ENCODE measurements around the gene HOXA7.

HOXA7 gene

DNA sequence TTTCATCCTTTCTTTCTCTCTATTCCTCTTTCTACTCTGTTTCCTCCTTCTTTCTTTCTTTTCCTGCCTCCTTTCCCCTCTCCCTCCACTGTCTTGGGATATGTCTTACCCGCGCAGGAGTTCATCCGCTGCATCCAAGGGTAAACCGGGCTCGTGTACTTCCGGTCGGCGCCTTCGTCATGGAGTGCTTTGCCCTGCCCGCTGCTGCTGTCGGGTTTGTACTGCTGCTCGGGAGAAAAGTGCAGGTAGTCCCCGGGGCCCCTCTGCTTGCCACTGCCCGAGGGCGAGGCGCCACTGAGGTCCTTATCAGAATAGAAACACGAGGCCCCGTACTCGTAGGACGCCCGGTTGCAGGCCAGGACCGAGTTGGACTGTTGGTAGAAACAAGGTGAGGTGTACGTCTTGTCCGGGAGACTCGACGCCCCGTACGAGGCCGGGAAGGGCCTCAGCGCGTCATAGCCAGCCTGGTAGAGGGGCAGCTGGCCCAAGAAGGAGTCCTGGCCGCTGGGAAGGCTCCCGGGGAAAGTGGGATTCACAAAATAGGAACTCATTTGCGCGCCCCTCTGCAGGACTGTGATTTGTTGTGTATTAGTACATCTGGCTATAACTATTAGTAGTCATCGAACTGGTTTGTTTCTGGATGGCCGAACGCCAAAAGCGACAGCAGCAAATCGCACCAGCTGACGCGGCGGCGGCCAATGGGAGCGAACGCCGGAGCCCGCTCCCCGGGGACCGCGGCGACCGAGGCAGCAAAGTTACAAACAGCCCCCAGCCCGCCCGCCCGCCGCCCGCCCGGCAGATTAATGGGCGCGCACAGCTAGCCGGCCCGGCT, 9.1 kb downstream of the HOXA7 start, which contains the start of gene HOXA6:
HOXA6 (minus strand) TSS at position 576 of the 832 bp plus-strand sequence; CDS start at position 551, 25 bp downstream.
- no peak for DNase-seq (ENCODE audit: low spot score)

- DNase-seq (ENCODE audit: low spot score): no peak
Observed at GRCh38 chr7:27146491-27147198, 9.8 kb downstream of the HOXA7 start.

DNA sequence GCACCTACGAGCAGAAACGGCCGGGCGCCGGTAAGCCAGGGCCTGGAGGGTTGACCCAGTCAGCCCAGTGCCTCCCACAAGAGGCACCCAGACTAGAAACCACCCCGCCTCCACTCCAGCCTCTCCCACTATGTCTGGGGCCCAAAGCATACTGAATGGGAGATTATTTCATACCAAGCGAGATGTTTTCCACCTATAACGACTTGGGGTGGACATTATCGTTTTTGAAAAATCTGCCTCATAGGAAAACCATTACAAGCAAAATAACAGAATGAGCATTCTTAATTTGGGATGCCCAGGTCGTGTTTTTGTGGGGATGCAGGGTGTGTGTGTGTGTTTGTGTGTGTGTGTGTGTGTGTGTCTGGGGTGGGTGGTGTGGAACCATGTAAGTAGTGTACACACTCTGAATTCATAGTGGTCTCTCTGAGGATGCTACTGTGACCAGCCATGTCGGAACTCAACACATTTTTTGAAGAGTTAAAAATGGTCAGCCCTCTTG, 10.5 kb downstream of the HOXA7 start:
- DNase-seq (ENCODE audit: low spot score): no peak

DNA sequence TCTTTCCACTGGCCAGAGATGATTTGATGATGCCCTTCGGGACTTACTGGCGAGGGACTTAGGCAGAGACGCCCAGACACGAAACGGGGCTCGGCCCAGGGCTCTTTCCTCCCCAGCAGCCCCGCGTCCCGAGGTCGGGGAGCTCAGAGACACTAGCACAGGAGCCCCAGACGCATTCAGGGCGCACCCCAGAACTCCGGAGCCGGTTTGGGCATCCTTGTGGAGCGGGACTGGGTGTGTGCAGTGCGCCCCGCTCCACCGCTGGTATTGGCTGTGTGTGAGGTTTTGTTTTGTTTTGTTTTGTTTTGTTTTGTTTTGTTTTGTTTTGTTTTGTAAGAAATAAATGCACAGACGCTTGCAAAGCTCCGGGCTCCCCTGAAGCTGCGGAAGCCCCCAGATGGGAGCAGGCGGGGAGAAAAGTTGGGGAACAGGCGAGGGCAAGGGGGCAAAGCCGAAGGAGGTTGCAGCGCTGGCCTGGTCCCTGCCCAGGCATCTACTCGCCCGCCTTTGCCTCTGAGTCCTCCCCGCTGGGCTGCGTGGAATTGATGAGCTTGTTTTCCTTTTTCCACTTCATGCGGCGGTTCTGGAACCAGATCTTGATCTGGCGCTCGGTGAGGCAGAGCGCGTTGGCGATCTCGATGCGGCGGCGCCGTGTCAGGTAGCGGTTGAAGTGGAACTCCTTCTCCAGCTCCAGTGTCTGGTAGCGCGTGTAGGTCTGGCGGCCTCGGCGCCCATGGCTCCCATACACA, 11.1 kb downstream of the HOXA7 start:
- DNase-seq (ENCODE audit: low spot score): no peak

DNA sequence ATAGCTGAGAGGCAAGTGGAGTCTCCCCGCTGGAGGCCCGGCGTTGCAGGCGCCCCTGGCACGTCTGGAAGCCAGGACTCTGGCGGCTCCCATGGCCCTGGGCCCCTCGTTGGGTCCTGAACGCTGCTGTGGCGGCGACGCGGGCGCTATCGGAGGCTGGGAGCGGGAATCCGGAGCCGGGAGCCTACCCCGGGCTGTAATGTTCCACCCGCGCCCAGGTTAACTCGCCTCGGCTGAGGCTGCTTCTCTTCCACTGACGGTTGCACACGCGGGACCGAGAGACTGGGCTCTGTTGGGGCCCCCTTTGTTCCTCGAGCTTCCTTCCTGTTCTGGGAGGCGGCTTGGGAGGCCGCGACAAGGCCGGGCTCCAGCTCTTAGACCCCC, 11.7 kb downstream of the HOXA7 start:
- no peak for DNase-seq (ENCODE audit: low spot score)

GRCh38 chr7:27143950-27144780, 12.3 kb downstream of the HOXA7 start:
- no peak for DNase-seq (ENCODE audit: low spot score)

DNA sequence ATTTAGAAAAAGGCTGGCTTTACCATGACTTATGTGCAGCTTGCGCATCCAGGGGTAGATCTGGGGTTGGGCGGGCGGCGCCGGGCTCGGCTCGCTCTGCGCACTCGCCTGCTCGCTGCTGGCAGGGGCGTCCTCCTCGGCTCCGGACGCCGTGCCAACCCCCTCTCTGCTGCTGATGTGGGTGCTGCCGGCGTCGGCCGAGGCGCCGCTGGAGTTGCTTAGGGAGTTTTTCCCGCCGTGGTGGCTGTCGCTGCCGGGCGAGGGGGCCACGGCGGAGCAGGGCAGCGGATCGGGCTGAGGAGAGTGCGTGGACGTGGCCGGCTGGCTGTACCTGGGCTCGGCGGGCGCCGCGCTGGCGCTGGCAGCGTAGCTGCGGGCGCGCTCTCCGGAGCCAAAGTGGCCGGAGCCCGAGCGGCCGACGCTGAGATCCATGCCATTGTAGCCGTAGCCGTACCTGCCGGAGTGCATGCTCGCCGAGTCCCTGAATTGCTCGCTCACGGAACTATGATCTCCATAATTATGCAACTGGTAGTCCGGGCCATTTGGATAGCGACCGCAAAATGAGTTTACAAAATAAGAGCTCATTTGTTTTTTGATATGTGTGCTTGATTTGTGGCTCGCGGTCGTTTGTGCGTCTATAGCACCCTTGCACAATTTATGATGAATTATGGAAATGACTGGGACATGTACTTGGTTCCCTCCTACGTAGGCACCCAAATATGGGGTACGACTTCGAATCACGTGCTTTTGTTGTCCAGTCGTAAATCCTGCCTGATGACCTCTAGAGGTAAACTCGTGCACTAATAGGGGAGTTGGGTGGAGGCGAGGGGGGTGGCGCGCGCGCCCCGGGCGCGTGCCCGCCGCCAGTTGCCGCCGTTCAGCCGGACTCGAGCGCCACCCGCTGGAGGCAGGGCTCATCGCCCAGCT, 13.2 kb downstream of the HOXA7 start, which contains the start of gene HOXA5:
HOXA5 (minus strand) TSS at position 659 of the 927 bp plus-strand sequence; CDS start at position 585, 74 bp downstream.
- DNase-seq (ENCODE audit: low spot score): no peak

DNA sequence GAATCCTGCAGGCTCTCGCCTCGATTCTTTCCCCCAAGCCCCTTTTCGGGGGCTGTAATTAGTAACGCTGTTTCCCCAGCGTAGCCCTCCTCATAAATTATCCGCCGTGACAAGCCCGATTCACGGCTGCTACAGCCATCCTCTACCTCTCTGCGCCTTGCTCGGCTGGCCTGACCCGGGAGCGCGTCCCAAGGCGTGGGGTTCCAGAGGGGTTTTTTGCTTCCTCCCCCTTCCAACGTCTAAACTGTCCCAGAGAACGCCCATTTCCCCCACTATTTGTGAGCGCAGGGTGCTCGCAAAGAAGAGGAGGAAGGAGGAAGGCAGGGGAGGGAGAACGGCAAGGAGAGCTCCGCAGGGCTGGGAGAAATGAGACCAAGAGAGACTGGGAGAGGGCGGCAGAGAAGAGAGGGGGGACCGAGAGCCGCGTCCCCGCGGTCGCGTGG, 13.9 kb downstream of the HOXA7 start:
- no peak for DNase-seq (ENCODE audit: low spot score)

DNA sequence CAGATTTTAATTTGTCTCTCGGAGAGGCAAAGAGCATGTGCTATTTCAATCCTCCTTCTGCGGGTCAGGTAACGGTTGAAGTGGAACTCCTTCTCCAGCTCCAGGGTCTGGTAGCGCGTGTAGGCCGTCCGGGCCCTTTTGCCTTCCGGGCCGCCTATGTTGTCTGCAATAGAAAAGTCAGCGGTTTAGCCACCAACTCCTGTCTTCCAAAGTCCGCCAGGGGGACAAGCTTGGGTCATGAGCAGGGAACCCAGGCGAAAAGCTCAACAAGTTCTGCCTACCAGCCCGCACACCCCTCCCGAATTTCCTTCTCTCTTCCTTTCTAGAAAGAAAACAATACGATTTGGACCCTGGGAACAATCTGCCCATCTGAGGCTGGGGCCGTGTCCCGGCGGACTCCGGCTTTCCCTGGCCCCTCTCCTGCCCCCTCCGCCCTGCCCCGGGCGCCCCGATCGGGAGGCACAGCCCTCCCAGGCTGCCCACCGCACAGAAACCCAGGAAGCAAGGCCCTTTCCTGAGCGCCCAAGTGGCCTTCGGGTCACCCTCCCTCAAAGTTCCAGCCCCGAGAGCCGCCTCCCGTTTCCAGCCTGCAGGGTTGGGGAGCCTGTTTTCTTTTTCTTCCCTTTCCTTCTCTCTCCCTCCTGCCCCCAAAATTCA, 14.4 kb downstream of the HOXA7 start:
- DNase-seq (ENCODE audit: low spot score): no peak

- DNase-seq (ENCODE audit: low spot score): no peak
Observed at GRCh38 chr7:27141137-27141922, 15.1 kb downstream of the HOXA7 start.

DNA sequence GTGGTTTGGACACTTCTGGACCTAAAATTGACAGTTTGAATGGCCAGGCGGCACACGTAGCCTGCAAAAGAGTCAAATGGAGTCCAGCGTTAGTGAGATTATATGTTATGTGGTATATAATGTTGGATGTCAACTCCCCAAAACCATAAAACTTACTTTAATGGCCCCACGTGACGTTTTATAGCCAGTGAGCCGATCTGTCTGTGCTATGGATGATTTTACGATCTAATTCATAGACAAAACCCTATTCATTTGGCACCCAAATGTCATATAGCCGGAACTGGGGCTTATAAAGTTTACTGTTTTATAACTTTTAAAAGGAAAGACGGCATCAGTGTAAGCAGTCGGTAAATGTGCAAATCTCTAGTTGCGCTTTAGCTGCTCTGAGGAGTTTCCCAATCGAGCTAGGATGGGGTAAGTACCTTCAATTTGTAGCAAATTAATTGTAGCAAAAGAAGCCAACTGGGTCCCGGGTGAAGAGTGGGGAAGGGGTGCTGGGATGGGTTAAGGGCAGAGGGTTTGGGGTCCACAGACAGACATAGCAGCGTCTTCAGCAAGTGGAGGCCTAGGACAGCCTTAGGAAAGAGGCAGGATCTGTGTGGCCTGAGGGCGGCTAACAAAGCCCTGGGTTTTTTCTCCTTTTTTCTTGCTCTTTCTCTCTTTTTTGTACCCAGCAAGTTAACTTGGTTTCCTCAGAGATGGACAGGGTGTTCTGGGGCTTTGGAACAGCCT, 16.2 kb downstream of the HOXA7 start:
- no peak for DNase-seq (ENCODE audit: low spot score)

DNA sequence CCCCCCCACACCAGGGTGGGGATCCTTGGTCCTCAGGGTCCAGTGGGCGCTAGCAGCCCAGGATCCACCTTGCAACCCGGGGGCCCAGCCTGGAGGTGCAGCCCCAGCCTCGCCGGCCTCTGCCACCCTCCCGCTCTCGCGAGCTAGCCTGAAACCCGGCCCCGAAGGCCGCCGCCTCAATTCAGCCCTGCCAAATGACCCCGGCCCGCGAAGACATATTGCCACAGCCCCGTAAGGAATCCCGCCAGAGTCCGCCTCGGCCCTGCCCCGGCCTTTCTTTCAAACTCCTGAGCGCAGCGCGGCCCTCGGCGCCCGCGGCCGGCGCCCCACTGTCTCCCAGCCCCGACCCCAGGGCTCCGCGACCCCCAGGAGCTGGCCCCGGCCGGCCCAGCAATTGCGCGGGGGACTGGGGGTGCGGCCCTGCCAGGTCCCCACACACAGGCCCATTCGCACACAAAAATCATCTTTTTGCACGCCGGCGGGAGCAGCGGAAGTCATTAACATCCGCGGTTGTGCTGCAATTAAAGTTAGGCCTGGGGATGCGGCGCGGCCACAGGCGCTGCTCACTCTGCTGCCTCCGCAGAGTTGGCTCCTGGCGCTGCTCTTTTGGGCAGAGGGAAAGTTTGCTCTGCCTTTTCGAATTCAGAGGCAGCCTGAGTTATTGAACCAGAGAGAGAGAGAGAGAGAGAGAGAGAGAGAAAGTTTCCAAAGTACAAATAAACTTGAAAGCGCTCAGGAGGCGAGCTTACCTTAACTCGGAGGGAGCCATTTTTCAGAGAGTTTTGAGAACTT, 16.9 kb downstream of the HOXA7 start:
- no peak for DNase-seq (ENCODE audit: low spot score)

DNA sequence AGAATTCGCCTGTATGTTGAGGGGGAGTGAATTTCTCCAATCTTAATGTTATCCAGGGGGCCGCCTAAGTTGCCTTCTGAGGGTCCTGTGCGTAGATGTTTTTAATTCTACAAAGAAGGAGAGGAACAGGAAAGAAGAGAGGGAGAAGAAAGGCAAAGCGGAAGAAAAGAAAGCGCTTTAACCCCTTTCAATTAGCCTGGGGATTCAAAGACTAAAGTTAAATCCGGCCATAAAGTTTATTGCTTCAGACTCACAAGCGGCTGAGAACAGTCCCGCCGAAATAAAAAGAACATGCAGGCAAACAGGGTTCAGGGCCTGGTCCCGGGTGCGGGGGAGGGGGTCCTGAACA, 17.5 kb downstream of the HOXA7 start:
- DNase-seq (ENCODE audit: low spot score): no peak

DNA sequence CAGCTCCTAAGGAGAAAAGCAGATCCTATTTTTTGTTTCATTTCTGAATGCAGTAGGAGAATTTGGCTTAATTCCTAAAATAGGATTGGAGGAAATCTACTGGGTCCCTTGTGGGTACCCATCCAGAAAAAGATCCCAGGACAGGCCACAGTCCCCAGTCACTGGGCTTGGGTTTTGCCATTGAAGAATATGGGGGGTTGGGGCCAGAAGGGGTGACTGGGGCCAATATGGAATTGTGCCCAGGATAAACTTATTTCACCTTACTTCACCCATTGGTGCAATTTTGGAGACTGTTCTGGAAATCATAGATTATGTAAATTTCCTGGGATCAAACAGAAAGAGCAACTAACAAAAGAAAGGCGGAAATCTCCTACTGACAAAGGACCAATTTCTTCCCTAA, 18.0 kb downstream of the HOXA7 start:
- DNase-seq (ENCODE audit: low spot score): no peak

GRCh38 chr7:27137640-27138315, 18.7 kb downstream of the HOXA7 start:
- no peak for DNase-seq (ENCODE audit: low spot score)

GRCh38 chr7:27134392-27134791, 22.1 kb downstream of the HOXA7 start:
- DNase-seq (ENCODE audit: low spot score): no peak

Data from CD4-positive, alpha-beta T cell treated with Interleukin-2 at 100 ng/mL for 4 hours (primary cell).